Activated naive CD8-positive, alpha-beta T cell treated with anti-CD3 and anti-CD28 coated beads, Interleukin-2, amount 10 ng/mL, durations not matched to agents 7 days and 5 days (primary cell): ENCODE data around the gene ATP13A1. TPM values are rescaled to one million over a fixed set of nuclear protein-coding genes. Genes with fewer than 3 reads are reported as not detected.
"Not testable (repeated sequence)": the region's sequence is repeated elsewhere in the genome, so short reads cannot be mapped to it uniquely, and the experiment has no call there.

Experiments used
- ATAC-seq: fragments of 150-1000 bp; cut with Tn5 transposase; one replicate; pipeline ENCODE4 v1.10.0; 2021; ENCODE audit warnings: low read depth, moderate library complexity
- POLR2A ChIA-PET: fragments of 350-600 bp; sonication (Branson Sonifier 250); formaldehyde crosslinking; loops from one replicate; lab custom pipeline; 2021; ENCODE audit warnings: antibody characterized with exemption; lab: Charles Lee
- DNase-seq: peaks from one replicate; pipeline ENCODE4 v3.0.0; 2021
- H3K27ac Mint-ChIP-seq: one replicate; pipeline ENCODE4 v1.8.0; 2022; ENCODE audit warnings: mild to moderate bottlenecking, mixed read lengths
- H3K27me3 Mint-ChIP-seq: one replicate; pipeline ENCODE4 v1.8.0; 2022; ENCODE audit warnings: mild to moderate bottlenecking, moderate library complexity, mixed read lengths
- H3K36me3 Mint-ChIP-seq: one replicate; pipeline ENCODE4 v1.8.0; 2021; ENCODE audit warnings: mild to moderate bottlenecking, mixed read lengths
- H3K4me1 Mint-ChIP-seq: one replicate; pipeline ENCODE4 v1.8.0; 2021; ENCODE audit warnings: mixed read lengths
- H3K4me3 Mint-ChIP-seq: one replicate; pipeline ENCODE4 v1.8.0; 2022; ENCODE audit warnings: mild to moderate bottlenecking, moderate library complexity, mixed read lengths
- H3K9me3 Mint-ChIP-seq: one replicate; pipeline ENCODE4 v1.8.0; 2021; ENCODE audit warnings: mixed read lengths
- total RNA-seq, 2 experiments: library from RNA; stranded (reverse); gene quantifications; one replicate each; pipeline ENCODE4 v1.2.3, GENCODE V29; 2021

The ATP13A1 gene
- total RNA-seq, 2 experiments from 2014 or later = 108 to 115 TPM

GRCh38 chr19:19686119-19686518 is 22.6 kb upstream of the ATP13A1 start:
- ATAC-seq = not testable (repeated sequence)
- peaks cover 64% of the 10 kb centered on the region for H3K36me3 Mint-ChIP-seq

GRCh38 chr19:19679176-19680073 is 15.9 kb upstream of the ATP13A1 start:
- no peak for ATAC-seq
- Mint-ChIP-seq H3K9me3 (peaks cover 51% of the 10 kb centered on the region), H3K4me1 (peaks cover 5% of the 10 kb centered on the region), H3K27ac (no peak overlapping the region), H3K36me3 (peaks cover 93% of the 10 kb centered on the region), H3K4me3 (no peak overlapping the region), H3K27me3 (no peaks in the 10 kb centered on the region)
- POLR2A ChIA-PET = interaction anchor here (0.6 to 1.3 kb wide), 4 partner anchors 10 to 243 kb away, joined by 3 to 5 read pairs (median 4); partner anchors contain the start of gene ZNF101
- DNase-seq = no peak

More at GRCh38 chr19:19686119-19686518, 22.6 kb upstream of the ATP13A1 start:
- not testable (repeated sequence) for H3K27me3 Mint-ChIP-seq, H3K4me1 Mint-ChIP-seq, H3K27ac Mint-ChIP-seq, H3K4me3 Mint-ChIP-seq, DNase-seq
- POLR2A ChIA-PET = interaction anchor here (1.0 to 2.9 kb wide), 3 partner anchors 10 to 24 kb away, joined by 3 to 15 read pairs (median 8); partner anchors contain the start of gene ZNF101
- H3K9me3 Mint-ChIP-seq = peaks cover 18% of the 10 kb centered on the region

- ATAC-seq (no peak), DNase-seq (no peak)
- no peak overlapping the region for H3K4me3 Mint-ChIP-seq
- no peaks in the 10 kb centered on the region for H3K27me3 Mint-ChIP-seq
- peaks cover 92% of the 10 kb centered on the region for H3K36me3 Mint-ChIP-seq
- H3K4me1 Mint-ChIP-seq = peaks cover 11% of the 10 kb centered on the region
- peaks cover 44% of the 10 kb centered on the region for H3K9me3 Mint-ChIP-seq
- no peak overlapping the region for H3K27ac Mint-ChIP-seq
- POLR2A ChIA-PET = interaction anchor here (2.4 kb wide), 1 partner anchor 8 kb away, joined by 8 read pairs; no protein-coding TSS in a partner anchor
Measured at GRCh38 chr19:19677579-19677978, 14.1 kb upstream of the ATP13A1 start.

GRCh38 chr19:19674315-19674714 is 10.8 kb upstream of the ATP13A1 start:
- H3K27ac Mint-ChIP-seq = peak overlapping the region; percentile 58
- H3K4me1 Mint-ChIP-seq = peaks cover 22% of the 10 kb centered on the region
- no peak for DNase-seq
- no peak overlapping the region for H3K4me3 Mint-ChIP-seq
- ATAC-seq = no peak
- peaks cover 93% of the 10 kb centered on the region for H3K36me3 Mint-ChIP-seq
- H3K27me3 Mint-ChIP-seq = no peaks in the 10 kb centered on the region
- peaks cover 43% of the 10 kb centered on the region for H3K9me3 Mint-ChIP-seq
- POLR2A ChIA-PET = no interaction called here

GRCh38 chr19:19672816-19673215 is 9.3 kb upstream of the ATP13A1 start:
- H3K9me3 Mint-ChIP-seq = peaks cover 33% of the 10 kb centered on the region
- no peak overlapping the region for H3K4me3 Mint-ChIP-seq

GRCh38 chr19:19670070-19670551 is 6.6 kb upstream of the ATP13A1 start:
- ATAC-seq = no peak
- H3K4me1 Mint-ChIP-seq = peaks cover 26% of the 10 kb centered on the region
- no peaks in the 10 kb centered on the region for H3K27me3 Mint-ChIP-seq
- H3K9me3 Mint-ChIP-seq = peaks cover 14% of the 10 kb centered on the region
- POLR2A ChIA-PET = interaction anchor here (1.0 to 4.2 kb wide), 12 partner anchors 15 to 568 kb away, joined by 3 to 50 read pairs (median 12); partner anchors contain the start of genes GMIP, ZNF14, ZNF253 and ZNF486
- peak overlapping the region; percentile 98 for H3K27ac Mint-ChIP-seq
- peaks cover 57% of the 10 kb centered on the region for H3K36me3 Mint-ChIP-seq
- H3K4me3 Mint-ChIP-seq = peak overlapping the region; percentile 87
- no peak for DNase-seq

More at GRCh38 chr19:19672816-19673215, 9.3 kb upstream of the ATP13A1 start:
- POLR2A ChIA-PET = interaction anchor here (0.6 kb wide), 1 partner anchor 160 kb away, joined by 8 read pairs; no protein-coding TSS in a partner anchor
- Mint-ChIP-seq H3K4me1 (peaks cover 27% of the 10 kb centered on the region), H3K27ac (no peak overlapping the region), H3K36me3 (peaks cover 79% of the 10 kb centered on the region), H3K27me3 (no peaks in the 10 kb centered on the region)
- DNase-seq (no peak), ATAC-seq (no peak)

- DNase-seq = peak; percentile 94
- Mint-ChIP-seq H3K27ac (peak within 1 kb of the TSS; percentile 98), H3K27me3 (no peaks in the 10 kb centered on the region), H3K9me3 (peaks cover 7% of the 10 kb centered on the region), H3K36me3 (peaks cover 48% of the 10 kb centered on the region), H3K4me3 (peak within 1 kb of the TSS; percentile 87), H3K4me1 (peaks cover 20% of the 10 kb centered on the region)
- POLR2A ChIA-PET = interaction anchor here (0.6 to 4.2 kb wide), 29 partner anchors 11 to 1352 kb away, joined by 3 to 50 read pairs (median 5); partner anchors contain the start of genes GMIP, NDUFA13, PBX4 and TSSK6
- ATAC-seq = peak; percentile 74
Measured at GRCh38 chr19:19668230-19669012, 4.9 kb upstream of the ATP13A1 start, which contains the start of gene ZNF101. Gene ZNF101, plus strand, starts transcription at chr19:19668839. Its CDS starts 125 bp downstream, at chr19:19668964.

GRCh38 chr19:19665420-19665948 is 2.0 kb upstream of the ATP13A1 start:
- H3K9me3 Mint-ChIP-seq, H3K27me3 Mint-ChIP-seq, POLR2A ChIA-PET, ATAC-seq, DNase-seq, H3K27ac Mint-ChIP-seq: not testable (repeated sequence)
- peaks cover 39% of the 10 kb centered on the region for H3K36me3 Mint-ChIP-seq
- peaks cover 32% of the 10 kb centered on the region for H3K4me1 Mint-ChIP-seq
- H3K4me3 Mint-ChIP-seq = peak overlapping the region; percentile 19

GRCh38 chr19:19662871-19663255 is 613 bp downstream of the ATP13A1 start:
- DNase-seq = no peak
- no peaks in the 10 kb centered on the region for H3K9me3 Mint-ChIP-seq
- no peak for ATAC-seq
- peaks cover 36% of the 10 kb centered on the region for H3K36me3 Mint-ChIP-seq
- peaks cover 21% of the 10 kb centered on the region for H3K4me1 Mint-ChIP-seq
- H3K27ac Mint-ChIP-seq = peak overlapping the region; percentile 93
- no peaks in the 10 kb centered on the region for H3K27me3 Mint-ChIP-seq
- POLR2A ChIA-PET = interaction anchor here (1.0 to 3.0 kb wide), 14 partner anchors 10 to 504 kb away, joined by 3 to 17 read pairs (median 6); partner anchors contain the start of genes LPAR2, NDUFA13, PBX4 and ZNF14
- peak overlapping the region; percentile 93 for H3K4me3 Mint-ChIP-seq

- DNase-seq (no peak), ATAC-seq (no peak)
- H3K27ac Mint-ChIP-seq = peak overlapping the region; percentile 93
- POLR2A ChIA-PET = interaction anchor here (1.1 to 3.0 kb wide), 14 partner anchors 9 to 505 kb away, joined by 3 to 17 read pairs (median 7); partner anchors contain the start of genes LPAR2, NDUFA13, ZNF14 and ZNF486
- H3K4me1 Mint-ChIP-seq = peaks cover 18% of the 10 kb centered on the region
- peak overlapping the region; percentile 93 for H3K4me3 Mint-ChIP-seq
- H3K36me3 Mint-ChIP-seq = peaks cover 36% of the 10 kb centered on the region
- no peaks in the 10 kb centered on the region for H3K27me3 Mint-ChIP-seq
- no peaks in the 10 kb centered on the region for H3K9me3 Mint-ChIP-seq
Measured at GRCh38 chr19:19662344-19662743, 1.1 kb downstream of the ATP13A1 start.

GRCh38 chr19:19661675-19662251 is 1.7 kb downstream of the ATP13A1 start:
- Mint-ChIP-seq H3K4me1 (peaks cover 18% of the 10 kb centered on the region), H3K27ac (peak overlapping the region; percentile 93), H3K36me3 (peaks cover 35% of the 10 kb centered on the region), H3K27me3 (no peaks in the 10 kb centered on the region), H3K9me3 (no peaks in the 10 kb centered on the region), H3K4me3 (peak overlapping the region; percentile 93)
- DNase-seq = no peak
- POLR2A ChIA-PET = interaction anchor here (0.6 to 3.0 kb wide), 11 partner anchors 9 to 505 kb away, joined by 3 to 17 read pairs (median 7); partner anchors contain the start of genes ZNF14, ZNF486, ZNF506 and ZNF93
- peak; percentile 1 for ATAC-seq
